ENCODE results near the gene MIGA2.

GRCh38 chr9:129001504-129002325 lies 34.7 kb upstream of the MIGA2 start:
- no peak for TF ChIP-seq ZNF114 (CRISPR knock-in tag; IDR thresholded peaks at IDR 0.05)
- TF ChIP-seq, protein P1, sequence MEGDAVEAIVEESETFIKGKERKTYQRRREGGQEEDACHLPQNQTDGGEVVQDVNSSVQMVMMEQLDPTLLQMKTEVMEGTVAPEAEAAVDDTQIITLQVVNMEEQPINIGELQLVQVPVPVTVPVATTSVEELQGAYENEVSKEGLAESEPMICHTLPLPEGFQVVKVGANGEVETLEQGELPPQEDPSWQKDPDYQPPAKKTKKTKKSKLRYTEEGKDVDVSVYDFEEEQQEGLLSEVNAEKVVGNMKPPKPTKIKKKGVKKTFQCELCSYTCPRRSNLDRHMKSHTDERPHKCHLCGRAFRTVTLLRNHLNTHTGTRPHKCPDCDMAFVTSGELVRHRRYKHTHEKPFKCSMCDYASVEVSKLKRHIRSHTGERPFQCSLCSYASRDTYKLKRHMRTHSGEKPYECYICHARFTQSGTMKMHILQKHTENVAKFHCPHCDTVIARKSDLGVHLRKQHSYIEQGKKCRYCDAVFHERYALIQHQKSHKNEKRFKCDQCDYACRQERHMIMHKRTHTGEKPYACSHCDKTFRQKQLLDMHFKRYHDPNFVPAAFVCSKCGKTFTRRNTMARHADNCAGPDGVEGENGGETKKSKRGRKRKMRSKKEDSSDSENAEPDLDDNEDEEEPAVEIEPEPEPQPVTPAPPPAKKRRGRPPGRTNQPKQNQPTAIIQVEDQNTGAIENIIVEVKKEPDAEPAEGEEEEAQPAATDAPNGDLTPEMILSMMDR (conservative IDR thresholded peaks at IDR 0.05; ENCODE audit: low read depth in 2 of 2) = no peak
